PC-3 (cell line): ENCODE data around the gene SLC25A24. TPM values are rescaled to one million over a fixed set of nuclear protein-coding genes. Genes with fewer than 3 reads are reported as not detected.

Experiments used
- ATAC-seq: fragments of 200-7000 bp; cut with Tn5 transposase; 2 replicates; pipeline ENCODE4 v1.9.1; 2020; ENCODE audit warnings: mild to moderate bottlenecking, moderate library complexity
- BruUV-seq: library from RNA; stranded (reverse); fragments of 400-500 nt; replicated peaks from 2 replicates; lab custom pipeline; 2021; lab: Mats Ljungman, UMichigan
- CTCF ChIA-PET: fragments of 300-600 bp; sonication (Branson Sonifier 250); formaldehyde crosslinking; loops from one replicate; lab custom pipeline; 2022; ENCODE audit warnings: antibody characterized with exemption; lab: Charles Lee
- POLR2A ChIA-PET: fragments of 300-600 bp; sonication (Branson Sonifier 250); formaldehyde crosslinking; loops from one replicate; lab custom pipeline; 2022; ENCODE audit warnings: antibody characterized with exemption; ENCODE audit not compliant: unreplicated experiment; lab: Charles Lee
- DNase-seq: peaks from one replicate; pipeline ENCODE4 v3.0.0-alpha.2; 2015
- H2AFZ ChIP-seq: fragments of 300-600 bp; sonication (generic); 2 replicates; pipeline ENCODE4 v1.6.0; 2016; ENCODE audit warnings: antibody characterized with exemption, low read length
- H3F3A ChIP-seq: fragments of 300-600 bp; sonication (generic); one replicate; pipeline ENCODE4 v1.6.0; 2017; ENCODE audit warnings: antibody characterized with exemption, low read length, control low read depth, mild to moderate bottlenecking; ENCODE audit not compliant: unreplicated experiment
- H3K27ac ChIP-seq: fragments of 300-600 bp; sonication (generic); 2 replicates; pipeline ENCODE4 v1.5.1; 2016; ENCODE audit warnings: mild to moderate bottlenecking, low read length
- H3K27me3 ChIP-seq: fragments of 300-600 bp; sonication (generic); 2 replicates; pipeline ENCODE4 v1.6.1; 2016; ENCODE audit warnings: low read length, mixed read lengths
- H3K36me3 ChIP-seq: fragments of 300-600 bp; sonication (generic); 2 replicates; pipeline ENCODE4 v1.6.1; 2016; ENCODE audit warnings: low read depth, mixed run types, low read length, mixed read lengths
- H3K4me1 ChIP-seq: fragments of 300-600 bp; sonication (generic); 2 replicates; pipeline ENCODE4 v1.5.1; 2016; ENCODE audit warnings: low read length; ENCODE audit not compliant: insufficient read depth
- H3K4me2 ChIP-seq: fragments of 300-600 bp; sonication (generic); 2 replicates; pipeline ENCODE4 v1.6.0; 2016; ENCODE audit warnings: low read length
- H3K4me3 ChIP-seq: fragments of 300-600 bp; sonication (generic); 2 replicates; pipeline ENCODE4 v1.5.1; 2016; ENCODE audit warnings: mild to moderate bottlenecking, low read length, mixed read lengths
- H3K79me2 ChIP-seq: fragments of 300-600 bp; sonication (generic); 2 replicates; pipeline ENCODE4 v1.6.1; 2017; ENCODE audit warnings: low read length, mixed read lengths
- H3K9ac ChIP-seq: fragments of 300-600 bp; sonication (generic); 2 replicates; pipeline ENCODE4 v1.6.0; 2016; ENCODE audit warnings: mild to moderate bottlenecking, low read length
- H3K9me2 ChIP-seq: fragments of 300-600 bp; sonication (generic); replicated peaks from 2 replicates; pipeline ENCODE4 v1.6.1; 2016; ENCODE audit warnings: mixed run types, low read length, mixed read lengths
- H3K9me3 ChIP-seq: fragments of 300-600 bp; sonication (generic); 2 replicates; pipeline ENCODE4 v1.6.1; 2016; ENCODE audit warnings: low read length, mixed read lengths
- H4K20me1 ChIP-seq: fragments of 300-600 bp; sonication (generic); 2 replicates; pipeline ENCODE4 v1.6.1; 2016; ENCODE audit warnings: low read length, mixed read lengths
- EZH2 ChIP-seq: fragments of 300-600 bp; sonication (generic); IDR thresholded peaks from one replicate; pipeline ENCODE4 v1.6.1; 2017; ENCODE audit warnings: antibody characterized with exemption, mild to moderate bottlenecking, low read length; ENCODE audit not compliant: unreplicated experiment
- EZH2phosphoT487 ChIP-seq: fragments of 300-600 bp; sonication (generic); IDR thresholded peaks from 2 replicates; pipeline ENCODE4 v1.6.1; 2018; ENCODE audit warnings: mild to moderate bottlenecking, antibody characterized with exemption, low read length, borderline replicate concordance
- intact Hi-C: fragments of 100-400 bp; cut with micrococcal nuclease; formaldehyde crosslinking; loops from 2 replicates; pipeline ENCODE4 v1.9.0; 2023
- total RNA-seq: library from RNA; depleted of rRNA; stranded (reverse); fragments of >200 nt; gene quantifications from 2 replicates; pipeline ENCODE4 v1.2.3, GENCODE V29; 2014
- TF ChIP-seq, protein P1 (sequence below): fragments of 300-600 bp; sonication (generic); conservative IDR thresholded peaks from 2 replicates; pipeline ENCODE4 v1.5.1; 2017; ENCODE audit warnings: antibody characterized with exemption, low read depth, mild to moderate bottlenecking, low read length

Gene SLC25A24
- total RNA-seq, 1 experiment from 2014 or later: 30.3 TPM

DNA sequence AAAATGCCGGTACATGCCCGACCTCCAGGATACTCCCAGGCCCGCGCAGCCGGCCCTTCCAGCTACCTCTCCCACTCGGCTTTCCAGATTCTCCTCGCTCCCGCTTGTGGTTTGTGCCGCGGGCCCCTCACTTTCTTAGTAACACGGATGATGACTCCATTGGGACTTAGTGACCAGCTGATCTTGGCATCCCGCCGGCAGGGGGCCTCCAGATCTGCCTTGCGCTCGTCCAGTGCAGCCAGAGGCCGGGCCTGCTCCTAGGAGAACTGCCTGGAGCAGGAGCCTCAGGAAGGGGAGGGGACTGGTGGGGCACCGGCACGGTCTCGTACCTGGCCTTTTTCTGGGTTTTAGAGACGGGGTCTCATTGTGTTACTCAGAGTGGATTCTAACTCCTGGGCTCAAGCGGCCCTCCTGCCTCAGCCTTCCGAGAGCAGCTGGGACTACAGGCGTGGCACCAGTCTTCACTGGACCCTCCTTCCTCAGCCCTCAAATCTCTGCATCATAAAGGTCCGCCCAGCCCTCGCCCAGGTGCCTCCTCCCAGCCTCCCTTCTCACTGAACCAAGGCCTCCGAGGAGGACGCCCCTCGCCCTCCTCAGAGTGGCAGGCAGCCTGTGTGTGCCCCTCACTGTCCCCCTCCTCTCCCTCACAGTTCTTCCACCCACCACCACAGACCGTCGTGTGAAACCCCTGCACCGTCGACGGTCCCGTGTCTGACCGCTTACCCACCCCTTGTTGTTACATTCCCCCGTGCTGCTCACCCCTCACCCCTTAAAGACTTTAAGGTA, 78.6 kb downstream of the SLC25A24 start:
- POLR2A ChIA-PET: no interaction called here
- Histone ChIP-seq H3K9me3 (no peaks in the 10 kb centered on the region), H4K20me1 (no peaks in the 10 kb centered on the region), H3K27me3 (no peaks in the 10 kb centered on the region), H3K4me2 (no peak overlapping the region), H3K79me2 (no peaks in the 10 kb centered on the region), H3K4me1 (peaks cover 7% of the 10 kb centered on the region), H3F3A (no peaks in the 10 kb centered on the region), H3K27ac (no peak overlapping the region), H2AFZ (no peak overlapping the region), H3K9me2 (no peaks in the 10 kb centered on the region), H3K4me3 (no peak overlapping the region), H3K36me3 (no peaks in the 10 kb centered on the region), H3K9ac (no peak overlapping the region)
- no peak for TF ChIP-seq EZH2
- TF ChIP-seq, protein P1, sequence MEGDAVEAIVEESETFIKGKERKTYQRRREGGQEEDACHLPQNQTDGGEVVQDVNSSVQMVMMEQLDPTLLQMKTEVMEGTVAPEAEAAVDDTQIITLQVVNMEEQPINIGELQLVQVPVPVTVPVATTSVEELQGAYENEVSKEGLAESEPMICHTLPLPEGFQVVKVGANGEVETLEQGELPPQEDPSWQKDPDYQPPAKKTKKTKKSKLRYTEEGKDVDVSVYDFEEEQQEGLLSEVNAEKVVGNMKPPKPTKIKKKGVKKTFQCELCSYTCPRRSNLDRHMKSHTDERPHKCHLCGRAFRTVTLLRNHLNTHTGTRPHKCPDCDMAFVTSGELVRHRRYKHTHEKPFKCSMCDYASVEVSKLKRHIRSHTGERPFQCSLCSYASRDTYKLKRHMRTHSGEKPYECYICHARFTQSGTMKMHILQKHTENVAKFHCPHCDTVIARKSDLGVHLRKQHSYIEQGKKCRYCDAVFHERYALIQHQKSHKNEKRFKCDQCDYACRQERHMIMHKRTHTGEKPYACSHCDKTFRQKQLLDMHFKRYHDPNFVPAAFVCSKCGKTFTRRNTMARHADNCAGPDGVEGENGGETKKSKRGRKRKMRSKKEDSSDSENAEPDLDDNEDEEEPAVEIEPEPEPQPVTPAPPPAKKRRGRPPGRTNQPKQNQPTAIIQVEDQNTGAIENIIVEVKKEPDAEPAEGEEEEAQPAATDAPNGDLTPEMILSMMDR: no peak
- no peak for TF ChIP-seq EZH2phosphoT487
- CTCF ChIA-PET: no interaction called here
- DNase-seq (no peak), ATAC-seq (no peak)
- intact Hi-C loops: loop anchor here (10.0 kb wide), 1 partner anchor 157 kb away; the partner anchor contains the start of gene VAV3
- no TSS peak for BruUV-seq

DNA sequence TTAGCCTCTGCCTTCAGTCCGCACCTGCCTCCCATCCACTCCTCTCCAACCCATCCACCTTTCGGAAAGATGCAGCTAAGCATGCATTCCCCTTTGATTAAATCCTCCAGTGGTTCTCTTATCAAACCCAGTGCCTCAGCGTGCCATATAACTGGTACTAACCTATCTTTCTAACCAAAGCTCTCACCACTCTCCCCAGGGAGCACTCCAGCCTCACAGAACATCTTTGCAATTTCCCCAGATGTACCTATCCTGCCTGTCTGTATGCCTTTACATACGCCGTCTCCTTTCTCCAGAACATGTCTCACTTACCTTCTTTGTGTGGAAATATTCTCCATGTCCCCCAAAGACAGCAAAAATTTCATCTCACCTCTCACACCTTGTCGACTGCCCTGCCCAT, 80.0 kb downstream of the SLC25A24 start:
- H3K4me1 ChIP-seq: peaks cover 5% of the 10 kb centered on the region
- H3K9me3 ChIP-seq: no peaks in the 10 kb centered on the region
- no peak overlapping the region for H3K27ac ChIP-seq
- POLR2A ChIA-PET: no interaction called here
- no peak overlapping the region for H2AFZ ChIP-seq
- no peaks in the 10 kb centered on the region for H3F3A ChIP-seq
- intact Hi-C loops: loop anchor here (10.0 kb wide), 1 partner anchor 155 kb away; the partner anchor contains the start of gene VAV3
- no peaks in the 10 kb centered on the region for H3K36me3 ChIP-seq
- no peaks in the 10 kb centered on the region for H3K27me3 ChIP-seq
- CTCF ChIA-PET: no interaction called here
- H3K4me2 ChIP-seq: no peak overlapping the region
- DNase-seq (no peak), ATAC-seq (no peak)
- TF ChIP-seq, protein P1: no peak
- H3K79me2 ChIP-seq: no peaks in the 10 kb centered on the region
- no TSS peak for BruUV-seq
- H3K4me3 ChIP-seq: no peak overlapping the region
- no peaks in the 10 kb centered on the region for H3K9me2 ChIP-seq
- no peak overlapping the region for H3K9ac ChIP-seq
- no peaks in the 10 kb centered on the region for H4K20me1 ChIP-seq

DNA sequence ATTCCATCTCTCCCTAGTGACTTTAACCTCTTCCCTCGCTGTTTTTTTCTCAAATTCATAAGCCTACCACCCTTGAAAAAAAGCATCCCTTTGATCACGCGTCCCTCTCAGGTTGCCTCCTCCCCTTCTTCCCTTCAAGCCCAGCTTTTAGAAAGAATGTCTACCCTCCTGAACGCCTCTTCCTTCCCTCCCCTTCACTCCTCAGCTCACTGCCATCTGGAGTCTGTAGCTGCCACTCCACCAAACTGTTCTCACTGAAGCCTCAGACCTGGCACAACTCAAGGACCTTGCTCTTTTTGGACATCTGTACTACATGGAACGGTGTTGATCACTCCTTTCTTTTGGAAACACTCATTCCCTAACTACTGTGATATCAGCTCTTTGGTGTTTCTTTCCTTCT, 80.6 kb downstream of the SLC25A24 start:
- no peaks in the 10 kb centered on the region for H3K9me2 ChIP-seq
- no peak for TF ChIP-seq EZH2phosphoT487
- TF ChIP-seq EZH2: no peak
- TF ChIP-seq, protein P1: no peak
- DNase-seq (no peak), ATAC-seq (no peak)
- H3K9me3 ChIP-seq: no peaks in the 10 kb centered on the region
- no peaks in the 10 kb centered on the region for H3K27me3 ChIP-seq
- POLR2A ChIA-PET: no interaction called here
- intact Hi-C loops: no loop called here
- no peaks in the 10 kb centered on the region for H3K36me3 ChIP-seq
- no peak overlapping the region for H3K9ac ChIP-seq
- no peaks in the 10 kb centered on the region for H3F3A ChIP-seq
- H3K4me1 ChIP-seq: no peaks in the 10 kb centered on the region
- no peaks in the 10 kb centered on the region for H4K20me1 ChIP-seq
- H3K79me2 ChIP-seq: no peaks in the 10 kb centered on the region
- BruUV-seq: no TSS peak
- H2AFZ ChIP-seq: no peak overlapping the region
- CTCF ChIA-PET: no interaction called here
- H3K4me3 ChIP-seq: no peak overlapping the region
- no peak overlapping the region for H3K4me2 ChIP-seq
- H3K27ac ChIP-seq: no peak overlapping the region
